ENCODE results near the gene PKD1L1. TPM values are rescaled to one million over a fixed set of nuclear protein-coding genes. Genes with fewer than 3 reads are reported as not detected.

PKD1L1 gene
- polyA plus RNA-seq, 1 donor (not counting 4 experiments of a cell fraction or from before 2014, with no cell fraction given): 0.04 TPM

DNA sequence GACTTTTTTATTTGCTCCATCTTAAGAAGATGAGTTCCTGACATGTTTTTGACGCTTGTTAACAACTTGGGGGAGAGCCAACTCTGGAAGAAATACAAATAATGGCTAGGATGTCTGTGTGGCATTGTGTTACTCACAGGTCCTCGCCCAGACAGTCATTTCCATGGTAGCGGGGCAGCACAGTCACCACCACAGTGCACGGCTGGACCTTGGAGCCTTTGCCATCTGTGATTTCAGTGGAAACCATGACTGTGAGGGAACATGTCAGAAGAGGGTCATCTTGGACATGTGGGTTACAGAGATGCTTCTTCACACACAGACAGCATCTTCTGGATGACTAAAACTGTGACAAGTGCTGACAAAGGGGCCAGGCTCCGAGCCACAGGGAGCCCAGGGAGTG lies 74.5 kb downstream of the PKD1L1 start:
- FAIRE-seq (no peak), DNase-seq (ENCODE audit: low read depth, low spot score) (no peak)
- Histone ChIP-seq H3K4me1 (ENCODE audit: control insufficient read depth, extremely low read depth, insufficient read depth, low read length) (no peaks in the 10 kb centered on the region), H3K4me3 (ENCODE audit: control insufficient read depth in 2 of 3, extremely low read depth in 1 of 3, insufficient read depth in 2 of 3, low read depth in 1 of 3, low read length in 3 of 3) (no peak overlapping the region), H3K27me3 (ENCODE audit: control insufficient read depth, extremely low read depth, insufficient read depth, low read length) (no peaks in the 10 kb centered on the region), H3K27ac (ENCODE audit: control insufficient read depth, insufficient read depth, low read length) (no peak overlapping the region), H3K36me3 (ENCODE audit: control insufficient read depth in 2 of 2, extremely low read depth in 1 of 2, insufficient read depth in 2 of 2, low read length in 2 of 2) (no peaks in the 10 kb centered on the region), H3K9me1 (ENCODE audit: control insufficient read depth, extremely low read depth, insufficient read depth, low read length) (no peaks in the 10 kb centered on the region), H4K20me1 (ENCODE audit: control insufficient read depth, extremely low read depth, insufficient read depth, low read length) (no peaks in the 10 kb centered on the region), H3K79me2 (ENCODE audit: control insufficient read depth, insufficient read depth, low read length) (no peaks in the 10 kb centered on the region), H3K9me3 (ENCODE audit: control insufficient read depth, low read depth, low read length) (no peaks in the 10 kb centered on the region), H3K4me2 (ENCODE audit: control insufficient read depth, extremely low read depth, insufficient read depth, low read depth, low read length) (no peak overlapping the region), H3K9ac (ENCODE audit: control insufficient read depth, extremely low read depth, insufficient read depth, low read length) (no peak overlapping the region), H2AFZ (ENCODE audit: control insufficient read depth, low read length) (no peak overlapping the region)
- dilution Hi-C loops (cut with MboI; ENCODE audit: extremely low pct_ligation_motif_present, low sequenced_read_pairs): no loop called here
- TF ChIP-seq EZH2 (IDR thresholded peaks at IDR 0.05; ENCODE audit: low read length): no peak
- TF ChIP-seq, protein P1, sequence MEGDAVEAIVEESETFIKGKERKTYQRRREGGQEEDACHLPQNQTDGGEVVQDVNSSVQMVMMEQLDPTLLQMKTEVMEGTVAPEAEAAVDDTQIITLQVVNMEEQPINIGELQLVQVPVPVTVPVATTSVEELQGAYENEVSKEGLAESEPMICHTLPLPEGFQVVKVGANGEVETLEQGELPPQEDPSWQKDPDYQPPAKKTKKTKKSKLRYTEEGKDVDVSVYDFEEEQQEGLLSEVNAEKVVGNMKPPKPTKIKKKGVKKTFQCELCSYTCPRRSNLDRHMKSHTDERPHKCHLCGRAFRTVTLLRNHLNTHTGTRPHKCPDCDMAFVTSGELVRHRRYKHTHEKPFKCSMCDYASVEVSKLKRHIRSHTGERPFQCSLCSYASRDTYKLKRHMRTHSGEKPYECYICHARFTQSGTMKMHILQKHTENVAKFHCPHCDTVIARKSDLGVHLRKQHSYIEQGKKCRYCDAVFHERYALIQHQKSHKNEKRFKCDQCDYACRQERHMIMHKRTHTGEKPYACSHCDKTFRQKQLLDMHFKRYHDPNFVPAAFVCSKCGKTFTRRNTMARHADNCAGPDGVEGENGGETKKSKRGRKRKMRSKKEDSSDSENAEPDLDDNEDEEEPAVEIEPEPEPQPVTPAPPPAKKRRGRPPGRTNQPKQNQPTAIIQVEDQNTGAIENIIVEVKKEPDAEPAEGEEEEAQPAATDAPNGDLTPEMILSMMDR (optimal IDR thresholded peaks at IDR 0.05 in 1 of 3, IDR thresholded peaks at IDR 0.05 in 1 of 3, conservative IDR thresholded peaks at IDR 0.05 in 1 of 3; ENCODE audit: extremely low read depth in 1 of 3, insufficient read depth in 2 of 3, low read length in 3 of 3): no peak

DNA sequence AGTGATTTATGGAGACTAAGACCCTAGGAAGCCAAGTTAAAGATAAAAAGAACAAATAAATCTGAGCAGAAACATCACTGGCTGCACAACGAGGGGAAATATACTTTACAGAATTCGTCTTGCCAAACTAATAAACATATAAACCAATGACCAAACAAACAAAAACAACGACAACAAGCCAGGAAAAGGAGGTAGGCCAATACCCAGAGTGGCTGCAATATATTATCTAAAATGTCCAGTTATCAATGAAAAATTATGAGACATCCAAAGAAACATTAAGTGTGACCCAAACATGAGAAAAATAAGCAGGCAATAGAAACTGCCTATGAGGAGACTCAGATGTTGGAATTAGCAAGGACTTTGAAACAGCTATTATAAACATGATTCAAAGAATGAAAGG lies 81.0 kb downstream of the PKD1L1 start:
- Histone ChIP-seq H3K4me3 (ENCODE audit: control insufficient read depth in 2 of 3, extremely low read depth in 1 of 3, insufficient read depth in 2 of 3, low read depth in 1 of 3, low read length in 3 of 3) (no peak overlapping the region), H2AFZ (ENCODE audit: control insufficient read depth, low read length) (no peak overlapping the region), H3K9me1 (ENCODE audit: control insufficient read depth, extremely low read depth, insufficient read depth, low read length) (no peaks in the 10 kb centered on the region), H3K27me3 (ENCODE audit: control insufficient read depth, extremely low read depth, insufficient read depth, low read length) (no peaks in the 10 kb centered on the region), H3K9ac (ENCODE audit: control insufficient read depth, extremely low read depth, insufficient read depth, low read length) (no peak overlapping the region), H3K27ac (ENCODE audit: control insufficient read depth, insufficient read depth, low read length) (no peak overlapping the region), H3K36me3 (ENCODE audit: control insufficient read depth in 2 of 2, extremely low read depth in 1 of 2, insufficient read depth in 2 of 2, low read length in 2 of 2) (no peaks in the 10 kb centered on the region), H3K4me2 (ENCODE audit: control insufficient read depth, extremely low read depth, insufficient read depth, low read depth, low read length) (no peak overlapping the region), H4K20me1 (ENCODE audit: control insufficient read depth, extremely low read depth, insufficient read depth, low read length) (no peaks in the 10 kb centered on the region), H3K4me1 (ENCODE audit: control insufficient read depth, extremely low read depth, insufficient read depth, low read length) (no peaks in the 10 kb centered on the region), H3K9me3 (ENCODE audit: control insufficient read depth, low read depth, low read length) (no peaks in the 10 kb centered on the region), H3K79me2 (ENCODE audit: control insufficient read depth, insufficient read depth, low read length) (no peaks in the 10 kb centered on the region)
- no peak for TF ChIP-seq EZH2 (IDR thresholded peaks at IDR 0.05; ENCODE audit: low read length)
- TF ChIP-seq, protein P1 (optimal IDR thresholded peaks at IDR 0.05 in 1 of 3, IDR thresholded peaks at IDR 0.05 in 1 of 3, conservative IDR thresholded peaks at IDR 0.05 in 1 of 3; ENCODE audit: extremely low read depth in 1 of 3, insufficient read depth in 2 of 3, low read length in 3 of 3): no peak
- DNase-seq (ENCODE audit: low read depth, low spot score) (no peak), FAIRE-seq (no peak)
- dilution Hi-C loops (cut with MboI; ENCODE audit: extremely low pct_ligation_motif_present, low sequenced_read_pairs): no loop called here
